DMS114 treated with DMSO at 0.1 percent for 48 hours (cell line): ENCODE measurements around the gene IGF2BP1.
A peak's percentile ranks its signal among the peaks of the same experiment; 100 is the strongest.
"Not testable (repeated sequence)": the region's sequence is repeated elsewhere in the genome, so short reads cannot be mapped to it uniquely, and the experiment has no call there.

Experiments
- DNase-seq: peaks from one replicate; lab custom pipeline; 2025; ENCODE audit not compliant: unreplicated experiment; lab: John Stamatoyannopoulos, UW

Gene IGF2BP1

GRCh38 chr17:49016775-49017463, 19.7 kb downstream of the IGF2BP1 start:
- DNase-seq, result no peak

GRCh38 chr17:49018116-49018612, 21.0 kb downstream of the IGF2BP1 start:
- DNase-seq, result no peak

- DNase-seq, result no peak
Observed at GRCh38 chr17:49018748-49019147, 21.6 kb downstream of the IGF2BP1 start.

GRCh38 chr17:49020609-49021008, 23.4 kb downstream of the IGF2BP1 start:
- no peak for DNase-seq

- DNase-seq, result no peak
Observed at GRCh38 chr17:49021095-49021767, 24.0 kb downstream of the IGF2BP1 start.

- DNase-seq, result no peak
Observed at GRCh38 chr17:49021768-49022103, 24.6 kb downstream of the IGF2BP1 start.

- no peak for DNase-seq
Observed at GRCh38 chr17:49022391-49022941, 25.3 kb downstream of the IGF2BP1 start.

- no peak for DNase-seq
Observed at GRCh38 chr17:49024523-49024922, 27.3 kb downstream of the IGF2BP1 start.

GRCh38 chr17:49026447-49026846, 29.3 kb downstream of the IGF2BP1 start:
- not testable (repeated sequence) for DNase-seq

- DNase-seq, result no peak
Observed at GRCh38 chr17:49028271-49028670, 31.1 kb downstream of the IGF2BP1 start.

- no peak for DNase-seq
Observed at GRCh38 chr17:49029801-49030200, 32.6 kb downstream of the IGF2BP1 start.

GRCh38 chr17:49031965-49032928, 35.1 kb downstream of the IGF2BP1 start:
- DNase-seq, result peak; percentile 63

- DNase-seq, result no peak
Observed at GRCh38 chr17:49035470-49036269, 38.5 kb downstream of the IGF2BP1 start.

- DNase-seq, result no peak
Observed at GRCh38 chr17:49036270-49036626, 39.1 kb downstream of the IGF2BP1 start.

- DNase-seq, result no peak
Observed at GRCh38 chr17:49038138-49038537, 41.0 kb downstream of the IGF2BP1 start.

GRCh38 chr17:49038544-49038943, 41.4 kb downstream of the IGF2BP1 start:
- DNase-seq, result no peak

- DNase-seq, result not testable (repeated sequence)
Observed at GRCh38 chr17:49039518-49039917, 42.3 kb downstream of the IGF2BP1 start.

GRCh38 chr17:49041527-49041926, 44.3 kb downstream of the IGF2BP1 start:
- DNase-seq, result no peak

GRCh38 chr17:49045376-49045775, 48.2 kb downstream of the IGF2BP1 start:
- DNase-seq, result no peak

GRCh38 chr17:49046912-49047311, 49.7 kb downstream of the IGF2BP1 start:
- no peak for DNase-seq
